Sciatic nerve (tissue), 2 donors: Measurements from ENCODE around the gene SP100. TPM values are rescaled to one million over a fixed set of nuclear protein-coding genes. Genes with fewer than 3 reads are reported as not detected.

Source experiments
- ATAC-seq: fragments of 200-7000 bp; cut with Tn5 transposase; one replicate; pipeline ENCODE4 v1.9.1; 2020; ENCODE audit warnings: mild to moderate bottlenecking, moderate library complexity
- DNase-seq: peaks from one replicate; pipeline ENCODE4 v3.0.0-alpha.2; 2020; ENCODE audit warnings: low spot score
- intact Hi-C: fragments of 100-400 bp; cut with DNase I; formaldehyde crosslinking; loops from one replicate; pipeline ENCODE4 v1.14.2; 2022
- total RNA-seq: library from RNA; stranded (reverse); fragmentation: NEBNext Ultra II Directional; extraction: Animal tissue kit (Norgen Biotek cat#: 25700); gene quantifications from one replicate; pipeline ENCODE4 v1.2.1, GENCODE V29; 2021
- donor health status: DM: no; HTN: no; CAD: no.
- donor health status: DM: no; HTN: no; CAD: no.

The SP100 gene
- total RNA-seq, 1 donor from 2014 or later = 126 TPM

- ATAC-seq (no peak), DNase-seq (no peak)
- intact Hi-C loops = no loop called here
Observed at GRCh38 chr2:230512955-230513748, 97.2 kb downstream of the SP100 start.

- no peak for ATAC-seq
- DNase-seq = no peak
Observed at GRCh38 chr2:230520061-230520874, 104.3 kb downstream of the SP100 start.

GRCh38 chr2:230520875-230521155, 104.8 kb downstream of the SP100 start:
- DNase-seq = no peak
- no peak for ATAC-seq
- intact Hi-C loops = no loop called here

More at GRCh38 chr2:230520061-230520874, 104.3 kb downstream of the SP100 start:
- intact Hi-C loops = no loop called here

DNA sequence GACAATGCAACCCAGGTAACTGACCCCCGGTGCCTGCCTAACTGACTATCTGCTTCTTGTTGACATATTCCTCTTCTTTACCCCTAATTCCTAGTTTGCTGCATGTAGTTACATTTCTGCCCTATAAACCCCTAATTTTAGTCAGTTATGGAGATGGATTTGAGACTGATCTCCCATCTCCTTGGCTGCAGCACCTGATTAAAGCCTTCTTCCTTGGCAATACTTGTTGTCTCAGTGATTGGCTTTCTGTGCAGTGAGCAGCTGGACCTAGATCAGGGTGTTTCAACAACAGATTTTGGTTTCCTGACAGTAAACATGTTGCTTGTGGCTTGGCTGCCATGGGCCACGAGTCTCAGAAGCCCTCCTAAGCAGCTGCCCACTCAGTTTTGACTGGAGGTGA, 105.4 kb downstream of the SP100 start:
- intact Hi-C loops = no loop called here
- DNase-seq (no peak), ATAC-seq (no peak)

GRCh38 chr2:230525682-230526081, 109.7 kb downstream of the SP100 start:
- intact Hi-C loops = no loop called here
- DNase-seq = no peak
- no peak for ATAC-seq

DNA sequence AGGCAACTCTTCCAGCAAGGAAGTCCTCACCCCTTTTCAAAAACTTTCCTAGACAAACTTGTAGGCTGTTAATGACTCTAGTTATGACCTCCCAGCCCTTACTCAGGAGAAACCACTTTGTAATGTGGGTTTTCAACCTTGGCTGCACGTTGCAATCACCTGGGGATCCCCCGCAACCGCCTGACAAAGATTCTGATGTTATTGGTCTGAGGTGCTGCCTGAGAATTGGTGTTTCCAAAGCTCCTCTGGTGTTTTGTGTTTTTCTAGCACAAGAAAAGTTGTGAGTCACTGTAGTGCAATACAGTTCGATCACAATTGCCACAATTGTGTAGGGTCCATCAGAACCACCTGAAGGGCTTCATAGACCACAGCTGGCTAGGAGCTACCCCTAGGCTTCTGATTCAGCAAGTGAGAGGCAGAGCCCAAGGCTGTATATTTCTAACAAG, 121.6 kb downstream of the SP100 start:
- DNase-seq (no peak), ATAC-seq (no peak)
- intact Hi-C loops = no loop called here

DNA sequence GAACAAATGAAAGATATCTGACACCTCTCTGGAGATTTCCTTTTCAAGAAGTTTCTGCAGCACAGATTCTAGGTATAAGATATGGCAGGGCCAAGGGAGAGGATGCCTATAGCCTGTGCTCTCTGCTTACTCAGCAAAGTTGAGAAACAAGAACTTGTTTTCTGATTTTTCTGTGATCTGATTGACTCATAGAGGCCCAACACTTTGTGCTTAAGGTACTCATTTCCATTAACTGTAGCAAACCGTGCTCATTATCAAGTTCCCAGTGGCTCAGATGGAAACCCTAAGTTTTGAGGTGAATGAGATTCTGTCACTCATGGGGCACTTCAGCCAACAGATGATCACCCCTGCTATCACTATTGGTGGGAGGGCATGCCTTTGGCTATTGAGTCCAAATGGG, 124.3 kb downstream of the SP100 start:
- intact Hi-C loops = no loop called here
- DNase-seq (no peak), ATAC-seq (no peak)

- no peak for ATAC-seq
- no peak for DNase-seq
Observed at GRCh38 chr2:230541934-230542380, 126.0 kb downstream of the SP100 start.

GRCh38 chr2:230542751-230543150, 126.8 kb downstream of the SP100 start:
- intact Hi-C loops = no loop called here
- DNase-seq = no peak
- no peak for ATAC-seq

More at GRCh38 chr2:230541934-230542380, 126.0 kb downstream of the SP100 start:
- intact Hi-C loops = no loop called here

GRCh38 chr2:230552181-230552580, 136.2 kb downstream of the SP100 start:
- ATAC-seq (no peak), DNase-seq (no peak)
- intact Hi-C loops = no loop called here

DNA sequence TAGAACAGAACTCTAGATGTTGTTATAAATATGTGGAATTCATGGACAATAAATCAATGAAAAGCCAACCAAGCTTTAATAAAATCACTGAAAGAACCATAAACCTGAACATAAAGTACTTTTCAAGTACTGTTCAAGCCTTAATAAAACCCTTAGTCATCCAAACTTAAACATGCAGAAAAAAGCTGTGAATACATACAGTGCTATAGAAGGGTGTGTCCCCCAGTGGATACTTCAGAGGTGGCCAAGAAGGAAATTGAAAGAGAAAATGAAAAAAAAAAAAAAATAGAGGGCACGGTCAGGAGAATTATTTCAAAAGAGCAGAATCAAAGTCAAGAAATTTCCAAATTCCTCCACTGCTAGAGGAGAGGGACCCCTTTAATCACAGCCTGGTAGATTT, 141.1 kb downstream of the SP100 start:
- intact Hi-C loops = no loop called here
- DNase-seq (no peak), ATAC-seq (no peak)

DNA sequence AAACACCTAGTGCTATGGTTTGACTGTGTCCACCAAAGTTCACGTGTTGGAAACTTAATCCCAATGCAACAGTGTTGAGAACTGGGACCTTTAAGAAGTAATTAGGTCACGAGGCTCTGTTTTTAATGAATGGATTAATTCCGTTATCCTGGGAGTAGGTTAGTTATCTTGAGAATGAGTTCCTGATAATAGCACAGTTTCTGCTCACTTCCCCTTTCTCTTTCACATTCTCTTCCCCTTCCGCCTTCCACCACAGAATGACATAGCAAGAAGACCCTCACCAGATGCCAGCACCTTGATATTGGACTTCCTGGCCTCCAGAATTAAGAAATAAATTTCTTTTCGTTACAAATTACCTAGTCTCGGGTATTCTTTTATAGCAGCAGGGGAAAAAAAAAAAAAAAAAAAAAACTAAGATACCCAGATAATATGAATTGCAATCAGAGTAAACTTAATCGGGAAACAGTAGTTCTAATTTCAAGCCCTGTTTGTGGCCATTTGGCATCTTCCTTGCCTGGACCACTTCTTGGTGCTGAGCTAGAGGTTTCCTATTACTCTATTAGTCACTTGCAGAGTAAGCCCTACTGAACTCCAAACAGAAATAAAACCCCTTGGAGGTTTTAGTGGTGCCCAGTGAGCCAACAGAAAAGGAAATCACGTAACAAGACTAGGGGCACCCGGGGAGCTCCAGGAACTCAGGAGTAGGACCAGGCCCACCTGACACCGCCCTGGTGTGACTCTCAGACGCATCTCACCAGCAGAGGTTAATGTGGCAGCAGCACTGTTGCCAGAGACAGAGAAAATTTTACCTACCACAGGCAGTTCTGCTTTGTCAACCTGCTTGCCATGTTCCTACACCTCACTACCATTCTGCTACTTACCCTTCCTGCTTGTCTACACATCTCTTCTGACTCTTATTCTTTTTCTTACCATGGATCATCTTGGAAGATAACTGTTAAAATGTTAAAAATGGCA, 149.1 kb downstream of the SP100 start:
- intact Hi-C loops = no loop called here
- DNase-seq (no peak), ATAC-seq (no peak)

DNA sequence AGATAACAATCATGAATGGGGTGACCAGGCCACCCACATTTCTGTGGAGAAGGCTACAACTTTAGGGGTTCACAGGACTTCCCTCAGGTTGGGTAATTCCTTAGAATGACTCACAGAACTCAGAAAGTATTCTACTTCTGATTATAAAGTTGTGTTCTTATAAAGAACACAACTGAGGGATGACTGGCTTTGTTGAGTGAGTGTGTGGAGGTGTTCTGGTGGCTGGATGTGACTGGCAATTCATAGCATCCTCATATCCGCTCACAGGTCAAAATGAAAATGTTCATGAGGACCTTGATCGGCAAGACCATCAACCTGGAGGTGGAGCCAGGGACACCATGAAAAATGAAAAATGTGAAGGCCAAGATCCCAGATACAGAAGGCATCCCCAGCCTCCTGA, 153.3 kb downstream of the SP100 start:
- no peak for ATAC-seq
- no peak for DNase-seq
- intact Hi-C loops = no loop called here

DNA sequence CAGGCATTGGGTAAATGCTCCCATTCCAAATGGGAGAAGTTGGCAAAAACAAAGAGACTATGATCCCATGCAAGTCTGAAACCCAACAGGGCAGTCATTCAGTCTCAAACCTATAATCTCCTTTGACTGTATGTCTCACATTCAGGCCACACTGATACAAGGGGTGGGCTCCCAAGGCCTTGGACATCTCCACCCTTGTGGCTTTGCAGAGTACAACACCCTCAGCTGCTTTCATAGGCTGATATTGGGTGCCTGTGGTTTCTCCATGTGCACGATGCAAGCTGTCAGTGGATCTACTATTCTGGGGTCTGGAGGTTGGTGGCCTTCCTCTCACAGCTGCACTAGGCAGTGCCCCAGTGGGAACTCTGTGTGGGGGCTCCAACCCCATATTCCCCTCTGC, 155.0 kb downstream of the SP100 start:
- intact Hi-C loops = no loop called here
- ATAC-seq (no peak), DNase-seq (no peak)

GRCh38 chr2:230575642-230576324, 159.8 kb downstream of the SP100 start:
- DNase-seq = no peak
- intact Hi-C loops = no loop called here
- ATAC-seq = no peak

DNA sequence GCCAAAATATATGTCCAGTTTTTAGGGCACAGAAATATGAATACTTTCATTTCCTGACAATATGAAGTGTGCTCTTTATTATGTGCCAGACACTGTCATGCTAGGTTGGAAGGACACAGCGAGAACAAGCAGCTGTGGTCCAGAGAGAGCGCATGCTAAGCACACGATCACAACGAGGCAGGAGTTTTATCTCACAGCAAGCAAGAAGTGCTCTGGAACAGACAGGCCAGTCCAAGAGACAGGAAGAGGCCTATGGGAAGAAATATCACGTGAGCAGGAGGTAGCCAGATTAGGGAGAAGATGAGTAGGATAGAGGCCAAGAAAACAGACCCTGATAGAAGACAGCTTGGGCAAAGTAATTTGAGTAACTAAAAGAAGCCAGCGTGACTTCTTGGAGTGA, 161.1 kb downstream of the SP100 start:
- intact Hi-C loops = no loop called here
- ATAC-seq (no peak), DNase-seq (no peak)

- ATAC-seq = no peak
- no peak for DNase-seq
- intact Hi-C loops = no loop called here
Observed at GRCh38 chr2:230578106-230578505, 162.1 kb downstream of the SP100 start.

DNA sequence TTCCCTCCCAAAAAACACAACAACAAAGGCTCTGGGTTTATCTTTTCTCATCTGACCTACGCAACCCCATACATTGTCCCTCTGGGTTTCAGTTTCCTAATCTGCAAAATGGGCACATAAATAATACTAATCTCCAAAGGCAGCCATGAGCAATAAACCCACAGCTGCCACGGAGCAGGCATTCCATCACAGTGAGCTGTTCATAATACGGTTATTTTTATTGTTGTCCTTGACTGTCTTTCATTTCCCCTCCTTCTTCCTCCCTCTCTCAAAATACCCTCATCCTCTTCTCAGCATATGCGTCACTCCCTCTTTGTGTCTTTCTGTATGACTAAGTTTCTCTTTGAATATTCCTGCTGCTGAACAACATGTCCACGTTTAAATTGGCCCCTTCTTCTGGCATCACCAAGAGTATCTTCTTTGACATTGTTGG, 166.9 kb downstream of the SP100 start:
- intact Hi-C loops = no loop called here
- no peak for DNase-seq

DNA sequence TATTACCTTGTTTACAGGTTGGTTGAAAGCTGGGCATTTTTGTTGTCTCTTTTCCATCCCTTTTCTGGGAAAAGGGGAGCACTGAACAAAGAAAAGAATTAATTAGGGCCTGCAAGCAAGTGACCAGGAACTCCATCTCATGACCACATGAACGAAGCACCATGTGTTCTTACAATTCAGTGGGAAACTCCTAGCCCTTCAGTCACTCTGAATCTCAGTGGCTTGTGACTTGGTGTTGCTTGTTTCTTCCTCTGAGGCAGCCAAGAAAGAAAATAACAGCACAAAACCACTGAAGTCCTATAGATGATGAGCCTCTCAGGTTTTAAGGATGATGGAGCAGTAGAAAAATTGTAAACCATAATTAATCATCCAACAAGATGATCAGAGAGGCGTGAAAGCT, 167.6 kb downstream of the SP100 start:
- no peak for ATAC-seq
- intact Hi-C loops = no loop called here

More for the DNA sequence above, 166.9 kb downstream of the SP100 start:
- no peak for ATAC-seq

More for the DNA sequence above, 167.6 kb downstream of the SP100 start:
- no peak for DNase-seq
